Stimulated activated naive CD8-positive, alpha-beta T cell treated with anti-CD3 and anti-CD28 coated beads, Interleukin-15, Interleukin-2, amounts not matched to agents 100 U/mL and 50 U/mL, for 24 hours (primary cell): ENCODE data around the gene FOXC2.

Source experiments
- ATAC-seq: fragments of 150-1000 bp; cut with Tn5 transposase; one replicate; pipeline ENCODE4 v1.10.0; 2021
- DNase-seq: peaks from one replicate; pipeline ENCODE4 v3.0.0; 2021

Gene FOXC2

GRCh38 chr16:86573646-86574508, 7.2 kb downstream of the FOXC2 start:
- DNase-seq, result no peak
- no peak for ATAC-seq

- ATAC-seq (no peak), DNase-seq (no peak)
These were observed 8.0 kb downstream of the FOXC2 start for GRCh38 chr16:86574646-86575045.

GRCh38 chr16:86575095-86575685, 8.6 kb downstream of the FOXC2 start:
- no peak for DNase-seq
- ATAC-seq, result no peak

- no peak for ATAC-seq
These were observed 9.3 kb downstream of the FOXC2 start for GRCh38 chr16:86575754-86576557.

GRCh38 chr16:86576591-86577313, 10.1 kb downstream of the FOXC2 start:
- DNase-seq, result no peak
- ATAC-seq, result no peak

More at GRCh38 chr16:86575754-86576557, 9.3 kb downstream of the FOXC2 start:
- peak; percentile 59 for DNase-seq

GRCh38 chr16:86577314-86577971, 10.8 kb downstream of the FOXC2 start:
- no peak for DNase-seq
- no peak for ATAC-seq

- no peak for ATAC-seq
- no peak for DNase-seq
These were observed 11.5 kb downstream of the FOXC2 start, which contains the start of gene FOXL1 for GRCh38 chr16:86578061-86578599. Gene FOXL1 (plus strand): TSS chr16:86578549. CDS start chr16:86578724, 175 bp downstream.

GRCh38 chr16:86578611-86579267, 12.1 kb downstream of the FOXC2 start:
- no peak for ATAC-seq
- no peak for DNase-seq

GRCh38 chr16:86579268-86580062, 12.8 kb downstream of the FOXC2 start:
- DNase-seq, result no peak
- no peak for ATAC-seq

- no peak for ATAC-seq
These were observed 13.6 kb downstream of the FOXC2 start for GRCh38 chr16:86580063-86580790.

GRCh38 chr16:86580791-86581170, 14.2 kb downstream of the FOXC2 start:
- no peak for DNase-seq
- no peak for ATAC-seq

More at GRCh38 chr16:86580063-86580790, 13.6 kb downstream of the FOXC2 start:
- no peak for DNase-seq

GRCh38 chr16:86581458-86581857, 14.8 kb downstream of the FOXC2 start:
- DNase-seq, result no peak
- ATAC-seq, result no peak

- ATAC-seq (no peak), DNase-seq (no peak)
These were observed 17.5 kb downstream of the FOXC2 start for GRCh38 chr16:86584071-86584685.

GRCh38 chr16:86584726-86585721, 18.4 kb downstream of the FOXC2 start:
- ATAC-seq, result no peak
- no peak for DNase-seq

GRCh38 chr16:86585821-86586611, 19.4 kb downstream of the FOXC2 start:
- DNase-seq (no peak), ATAC-seq (no peak)

GRCh38 chr16:86587487-86587886, 20.9 kb downstream of the FOXC2 start:
- no peak for ATAC-seq
- DNase-seq, result no peak
